ENCODE measurements around the gene TMEM132E. TPM values are rescaled to one million over a fixed set of nuclear protein-coding genes. Genes with fewer than 3 reads are reported as not detected.
"Not testable (repeated sequence)": the region's sequence is repeated elsewhere in the genome, so short reads cannot be mapped to it uniquely, and the experiment has no call there.

Gene TMEM132E
- total RNA-seq, result not detected

GRCh38 chr17:34579017-34579946, at the start of gene TMEM132E:
Gene TMEM132E (plus strand): TSS chr17:34579582. CDS start chr17:34581077, 1,495 bp downstream.
- CTCF ChIA-PET, result no interaction called here
- Mint-ChIP-seq H3K36me3 (ENCODE audit: low read depth) (no peaks in the 10 kb centered on the region), H3K4me3 (peak within 1 kb of the TSS; percentile 32), H3K4me1 (peaks cover 10% of the 10 kb centered on the region), H3K9me3 (no peaks in the 10 kb centered on the region), H3K27me3 (peaks cover 80% of the 10 kb centered on the region), H3K27ac (no peak within 1 kb of the TSS)
- DNase-seq, result no peak
- POLR2A ChIA-PET, result interaction anchor here (0.8 kb wide), 1 partner anchor 27 kb away, joined by 3 read pairs; no protein-coding TSS in a partner anchor

GRCh38 chr17:34530918-34531317, 48.5 kb upstream of the TMEM132E start:
- Mint-ChIP-seq H3K4me1 (no peaks in the 10 kb centered on the region), H3K27ac (no peak overlapping the region), H3K27me3 (peaks cover 29% of the 10 kb centered on the region), H3K9me3 (no peaks in the 10 kb centered on the region), H3K4me3 (no peak overlapping the region), H3K36me3 (ENCODE audit: low read depth) (no peaks in the 10 kb centered on the region)
- DNase-seq, result no peak
- CTCF ChIA-PET, result interaction anchor here (3.1 kb wide), 1 partner anchor 12 kb away, joined by 15 read pairs; no protein-coding TSS in a partner anchor
- POLR2A ChIA-PET, result no interaction called here

GRCh38 chr17:34532281-34533065, 46.9 kb upstream of the TMEM132E start:
- ChIA-PET CTCF (interaction anchor here (3.1 kb wide), 1 partner anchor 10 kb away, joined by 15 read pairs; no protein-coding TSS in a partner anchor), POLR2A (no interaction called here)
- H3K4me1 Mint-ChIP-seq, result no peaks in the 10 kb centered on the region
- H3K4me3 Mint-ChIP-seq, result no peak overlapping the region
- no peak for DNase-seq
- peaks cover 31% of the 10 kb centered on the region for H3K27me3 Mint-ChIP-seq
- H3K9me3 Mint-ChIP-seq, result no peaks in the 10 kb centered on the region
- H3K36me3 Mint-ChIP-seq (ENCODE audit: low read depth), result no peaks in the 10 kb centered on the region
- no peak overlapping the region for H3K27ac Mint-ChIP-seq

- CTCF ChIA-PET, result no interaction called here
These were observed 45.4 kb upstream of the TMEM132E start for GRCh38 chr17:34533806-34534527.

GRCh38 chr17:34537445-34537844, 41.9 kb upstream of the TMEM132E start:
- ChIA-PET CTCF (no interaction called here), POLR2A (no interaction called here)
- Mint-ChIP-seq H3K36me3 (ENCODE audit: low read depth) (no peaks in the 10 kb centered on the region), H3K4me3 (no peak overlapping the region), H3K27me3 (peaks cover 41% of the 10 kb centered on the region), H3K4me1 (no peaks in the 10 kb centered on the region), H3K9me3 (no peaks in the 10 kb centered on the region), H3K27ac (no peak overlapping the region)
- DNase-seq, result no peak

More at GRCh38 chr17:34533806-34534527, 45.4 kb upstream of the TMEM132E start:
- no peaks in the 10 kb centered on the region for H3K9me3 Mint-ChIP-seq
- H3K36me3 Mint-ChIP-seq (ENCODE audit: low read depth), result no peaks in the 10 kb centered on the region
- POLR2A ChIA-PET, result no interaction called here
- H3K4me3 Mint-ChIP-seq, result no peak overlapping the region
- peaks cover 30% of the 10 kb centered on the region for H3K27me3 Mint-ChIP-seq
- DNase-seq, result no peak
- no peak overlapping the region for H3K27ac Mint-ChIP-seq
- no peaks in the 10 kb centered on the region for H3K4me1 Mint-ChIP-seq

- peaks cover 44% of the 10 kb centered on the region for H3K27me3 Mint-ChIP-seq
- CTCF ChIA-PET; H3K4me1 Mint-ChIP-seq; POLR2A ChIA-PET; DNase-seq; H3K4me3 Mint-ChIP-seq; H3K9me3 Mint-ChIP-seq; H3K36me3 Mint-ChIP-seq (ENCODE audit: low read depth); H3K27ac Mint-ChIP-seq: not testable (repeated sequence)
These were observed 40.8 kb upstream of the TMEM132E start for GRCh38 chr17:34538582-34538981.

- Mint-ChIP-seq H3K9me3 (no peaks in the 10 kb centered on the region), H3K27ac (no peak overlapping the region), H3K4me1 (no peaks in the 10 kb centered on the region), H3K36me3 (ENCODE audit: low read depth) (no peaks in the 10 kb centered on the region), H3K4me3 (no peak overlapping the region), H3K27me3 (peaks cover 40% of the 10 kb centered on the region)
- ChIA-PET POLR2A (no interaction called here), CTCF (interaction anchor here (1.5 kb wide), 1 partner anchor 579 kb away, joined by 6 read pairs; no protein-coding TSS in a partner anchor)
- no peak for DNase-seq
These were observed 39.5 kb upstream of the TMEM132E start for GRCh38 chr17:34539881-34540280.

GRCh38 chr17:34542700-34543336, 36.6 kb upstream of the TMEM132E start:
- peaks cover 30% of the 10 kb centered on the region for H3K27me3 Mint-ChIP-seq
- ChIA-PET POLR2A (interaction anchor here (0.6 to 0.9 kb wide), 2 partner anchors 576 to 578 kb away, joined by 3 to 9 read pairs; partner anchors contain the start of gene FNDC8), CTCF (interaction anchor here (0.6 to 3.6 kb wide), 12 partner anchors 11 to 577 kb away, joined by 3 to 23 read pairs (median 4); partner anchors contain the start of gene RAD51D)
- H3K9me3 Mint-ChIP-seq, result no peaks in the 10 kb centered on the region
- H3K4me1 Mint-ChIP-seq, result no peaks in the 10 kb centered on the region
- DNase-seq, result peak; percentile 52
- no peak overlapping the region for H3K4me3 Mint-ChIP-seq
- H3K27ac Mint-ChIP-seq, result no peak overlapping the region
- no peaks in the 10 kb centered on the region for H3K36me3 Mint-ChIP-seq (ENCODE audit: low read depth)

- H3K27me3 Mint-ChIP-seq, result peaks cover 26% of the 10 kb centered on the region
- no peaks in the 10 kb centered on the region for H3K9me3 Mint-ChIP-seq
- no peaks in the 10 kb centered on the region for H3K36me3 Mint-ChIP-seq (ENCODE audit: low read depth)
- no peak overlapping the region for H3K27ac Mint-ChIP-seq
- no peak overlapping the region for H3K4me3 Mint-ChIP-seq
- H3K4me1 Mint-ChIP-seq, result no peaks in the 10 kb centered on the region
- ChIA-PET CTCF (interaction anchor here (0.7 kb wide), 1 partner anchor 572 kb away, joined by 3 read pairs; no protein-coding TSS in a partner anchor), POLR2A (no interaction called here)
- DNase-seq, result no peak
These were observed 31.8 kb upstream of the TMEM132E start for GRCh38 chr17:34547453-34548063.

GRCh38 chr17:34549966-34550365, 29.4 kb upstream of the TMEM132E start:
- POLR2A ChIA-PET, result no interaction called here
- Mint-ChIP-seq H3K9me3 (no peaks in the 10 kb centered on the region), H3K4me1 (no peaks in the 10 kb centered on the region), H3K36me3 (ENCODE audit: low read depth) (no peaks in the 10 kb centered on the region), H3K27ac (no peak overlapping the region), H3K27me3 (peaks cover 28% of the 10 kb centered on the region), H3K4me3 (no peak overlapping the region)
- no peak for DNase-seq
- CTCF ChIA-PET, result no interaction called here

- ChIA-PET POLR2A (no interaction called here), CTCF (interaction anchor here (1.3 to 1.9 kb wide), 3 partner anchors 9 to 192 kb away, joined by 3 to 9 read pairs (median 3); no protein-coding TSS in a partner anchor)
- no peaks in the 10 kb centered on the region for H3K36me3 Mint-ChIP-seq (ENCODE audit: low read depth)
- H3K4me1 Mint-ChIP-seq, result no peaks in the 10 kb centered on the region
- peaks cover 26% of the 10 kb centered on the region for H3K27me3 Mint-ChIP-seq
- no peaks in the 10 kb centered on the region for H3K9me3 Mint-ChIP-seq
- no peak overlapping the region for H3K4me3 Mint-ChIP-seq
- DNase-seq, result no peak
- H3K27ac Mint-ChIP-seq, result no peak overlapping the region
These were observed 25.5 kb upstream of the TMEM132E start for GRCh38 chr17:34553907-34554306.

- POLR2A ChIA-PET, result no interaction called here
- CTCF ChIA-PET, result no interaction called here
These were observed 23.0 kb upstream of the TMEM132E start for GRCh38 chr17:34556384-34556783.

More at GRCh38 chr17:34556384-34556783, 23.0 kb upstream of the TMEM132E start:
- no peaks in the 10 kb centered on the region for H3K36me3 Mint-ChIP-seq (ENCODE audit: low read depth)
- H3K27ac Mint-ChIP-seq, result no peak overlapping the region
- H3K9me3 Mint-ChIP-seq, result no peaks in the 10 kb centered on the region
- peaks cover 20% of the 10 kb centered on the region for H3K27me3 Mint-ChIP-seq
- no peak overlapping the region for H3K4me3 Mint-ChIP-seq
- DNase-seq, result no peak
- H3K4me1 Mint-ChIP-seq, result no peaks in the 10 kb centered on the region

Measured in activated CD4-positive, alpha-beta memory T cell treated with anti-CD3 and anti-CD28 coated beads, Interleukin-2, amount 10 ng/mL, durations not matched to agents 7 days and 5 days (primary cell).